ENCODE results near the gene PGAP1.

The PGAP1 gene

DNA sequence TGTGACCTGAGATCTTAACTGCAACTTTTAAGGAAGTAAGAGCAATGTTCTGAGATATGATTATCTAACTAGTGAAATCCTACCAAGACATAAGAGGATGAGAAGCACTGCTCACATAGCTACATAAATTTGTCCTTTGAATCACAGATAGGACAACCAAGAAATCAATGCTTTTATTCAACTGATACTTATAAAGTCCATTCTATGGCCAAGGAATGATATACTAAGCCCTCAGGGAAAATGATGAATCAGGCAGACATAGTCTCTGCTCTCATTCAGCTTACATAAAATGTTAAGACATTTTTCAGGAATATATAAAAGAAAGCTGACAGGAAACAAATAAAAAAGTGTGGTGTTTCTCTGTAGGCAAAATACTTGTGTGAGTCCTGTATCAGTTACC lies 39.1 kb downstream of the PGAP1 start:
- DNase-seq (ENCODE audit: low read depth in 2 of 2): no peak

DNA sequence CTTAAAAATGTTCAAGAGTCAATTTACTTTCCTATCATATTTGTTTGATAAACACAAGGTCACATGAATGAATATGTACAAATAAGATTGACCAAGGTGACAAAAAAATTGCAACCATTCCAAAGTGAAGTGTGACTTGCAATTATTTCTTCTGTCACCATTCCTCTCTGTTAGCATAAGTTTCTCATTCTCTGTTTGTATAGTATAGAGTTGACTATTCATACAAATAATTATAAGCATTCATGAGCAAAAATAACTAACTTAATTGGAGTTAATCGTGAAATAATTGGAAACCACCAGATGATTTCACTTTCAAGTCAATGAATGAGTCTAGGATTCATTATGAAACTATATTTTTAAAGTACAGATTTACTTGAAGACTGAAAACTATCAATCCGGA lies 42.1 kb downstream of the PGAP1 start:
- DNase-seq (ENCODE audit: low read depth in 2 of 2): no peak

DNA sequence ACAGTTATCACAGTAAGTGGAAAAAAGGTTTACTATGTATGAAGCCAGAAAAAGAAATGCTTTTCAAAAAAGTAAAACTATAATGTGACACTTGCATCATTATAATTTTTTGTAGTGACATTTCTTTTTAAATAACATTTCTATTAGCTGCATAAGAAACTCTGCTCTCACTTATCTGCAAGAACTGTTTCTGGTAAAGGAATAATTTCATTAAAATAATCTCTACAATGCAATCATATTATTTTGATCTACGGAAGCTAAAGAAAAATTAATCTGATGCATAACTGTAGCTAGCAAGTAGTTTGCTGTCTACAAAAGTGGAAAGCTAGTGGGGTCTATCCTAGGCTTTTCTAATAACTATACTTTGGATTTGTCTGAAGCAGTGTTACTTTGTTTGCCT lies 50.1 kb downstream of the PGAP1 start:
- DNase-seq (ENCODE audit: low read depth in 2 of 2): no peak

DNA sequence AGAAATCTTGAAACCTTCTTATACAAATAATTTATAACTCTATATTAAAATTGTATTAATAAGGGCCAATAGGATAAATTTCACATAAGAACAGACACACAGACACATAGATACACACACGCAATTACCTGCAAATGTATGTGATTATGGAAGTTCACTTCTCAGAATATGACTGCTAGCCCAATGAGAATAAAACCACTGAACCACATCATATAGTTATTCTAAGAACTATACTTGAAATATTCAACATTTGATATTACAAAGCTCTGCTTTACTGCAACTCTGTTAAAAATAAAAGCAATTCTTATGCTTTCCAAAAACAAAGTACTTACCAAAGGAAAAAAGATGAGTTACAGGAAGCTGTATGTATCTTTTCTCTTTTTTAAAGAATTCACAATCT lies 51.1 kb downstream of the PGAP1 start:
- DNase-seq (ENCODE audit: low read depth in 2 of 2): no peak

DNA sequence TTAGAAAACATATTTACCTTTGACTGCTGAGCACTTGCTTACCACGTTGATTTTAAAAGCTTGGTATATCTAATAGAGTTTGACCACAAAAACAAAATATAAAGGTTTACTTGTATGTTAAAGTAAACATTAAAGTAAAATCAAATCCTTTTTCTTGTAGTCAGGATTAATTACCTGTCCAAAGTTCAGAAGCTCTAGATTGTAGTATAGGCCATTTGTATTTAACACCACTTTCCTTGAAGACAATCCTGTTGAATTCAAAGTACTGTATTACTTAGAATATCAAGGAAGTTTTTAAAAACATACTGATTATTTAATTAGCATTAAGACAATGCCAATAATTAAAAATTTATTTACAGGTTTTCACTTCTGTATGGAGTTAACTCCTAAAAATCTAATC lies 53.0 kb downstream of the PGAP1 start:
- no peak for DNase-seq (ENCODE audit: low read depth in 2 of 2)

DNA sequence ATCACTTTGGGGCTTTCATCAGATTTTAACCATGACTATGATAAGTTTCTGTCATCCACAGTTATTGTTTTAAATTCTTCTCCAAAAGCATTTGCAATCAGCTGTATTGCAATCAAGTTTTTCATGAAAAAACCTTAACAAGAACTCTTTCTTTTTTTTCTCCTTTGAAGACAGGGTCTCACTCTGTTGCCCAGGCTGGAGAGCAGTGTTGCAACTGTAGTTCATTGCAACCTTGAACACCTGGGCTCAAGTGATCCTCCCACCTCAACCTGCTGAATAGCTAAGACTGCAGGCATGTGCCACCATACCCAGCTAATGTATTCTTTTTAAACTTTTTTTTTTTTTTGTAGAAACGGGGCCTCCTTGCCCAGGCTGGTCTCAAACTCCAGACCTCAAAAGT lies 71.9 kb downstream of the PGAP1 start:
- DNase-seq (ENCODE audit: low read depth in 2 of 2): no peak

DNA sequence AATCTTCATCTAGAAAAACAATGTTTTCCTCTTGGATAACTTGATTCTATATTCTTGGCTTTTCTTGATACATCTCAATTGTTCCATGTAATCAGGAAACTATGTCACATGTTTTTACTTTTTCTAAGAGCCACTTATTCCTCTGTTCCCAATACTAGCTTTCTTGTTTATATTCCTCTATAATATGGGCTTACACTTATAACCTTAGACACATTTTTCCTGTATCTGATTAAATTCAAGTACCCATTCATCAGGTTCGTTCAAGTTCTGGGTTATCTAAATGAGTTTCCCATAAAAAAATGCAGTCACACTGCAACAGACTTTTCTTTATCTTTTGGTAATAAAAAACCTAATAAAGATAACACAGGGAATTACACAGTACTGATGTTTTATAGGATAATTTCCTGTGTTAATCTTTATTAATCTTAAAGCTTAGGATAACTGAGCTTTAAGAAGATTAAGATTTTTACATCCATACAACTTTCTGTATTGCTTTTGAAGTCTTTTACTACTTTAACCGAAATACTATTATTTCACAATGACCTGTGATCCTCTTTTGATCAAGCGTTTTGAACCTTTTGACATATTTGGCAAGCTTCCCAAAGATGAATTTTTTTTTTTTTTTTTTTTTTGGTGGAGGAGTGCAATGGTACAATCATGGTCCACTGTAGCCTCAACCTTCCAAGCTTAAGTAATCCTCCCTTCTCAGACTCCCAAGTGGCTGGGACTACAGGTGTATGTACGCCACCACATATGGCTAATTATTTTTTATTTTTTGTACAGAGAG lies 73.0 kb downstream of the PGAP1 start:
- no peak for DNase-seq (ENCODE audit: low read depth in 2 of 2)

DNA sequence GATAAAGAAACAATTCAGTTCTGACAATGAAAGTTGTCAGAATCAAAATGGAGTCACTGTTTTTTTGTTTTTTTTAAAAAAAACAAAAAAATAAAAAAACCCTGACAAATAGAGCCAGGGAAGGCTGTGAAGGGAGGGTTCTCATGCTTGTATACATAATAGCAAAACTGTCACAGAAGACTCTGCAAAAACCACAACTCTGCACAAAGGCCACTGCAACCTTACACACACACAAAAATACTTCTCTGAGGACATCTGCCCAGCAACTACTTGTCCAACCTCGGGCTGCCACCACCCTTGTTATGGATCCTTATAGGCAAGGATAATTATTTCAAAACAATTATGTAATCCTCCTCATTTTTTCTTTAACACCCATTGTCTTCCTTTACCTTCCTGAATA lies 75.4 kb downstream of the PGAP1 start:
- no peak for DNase-seq (ENCODE audit: low read depth in 2 of 2)

DNA sequence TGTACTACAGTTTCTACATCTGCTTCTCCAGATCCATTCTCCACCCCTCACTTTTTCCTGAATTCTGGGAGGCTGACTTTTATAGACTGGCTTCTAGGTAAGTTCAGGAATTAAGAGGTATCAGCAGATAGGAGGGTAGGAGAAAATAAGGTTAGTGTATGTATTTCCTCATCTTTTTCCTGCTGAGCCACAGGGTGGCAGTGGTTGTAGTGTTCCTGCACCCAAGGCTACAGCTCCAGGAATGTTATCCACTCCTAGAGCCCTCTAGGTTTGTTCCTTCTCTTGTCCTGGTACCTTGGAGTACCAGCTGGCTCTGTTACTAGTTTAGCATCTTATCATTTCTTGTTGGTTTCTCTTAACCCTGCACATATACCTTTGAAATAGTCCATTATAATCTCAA lies 76.6 kb downstream of the PGAP1 start:
- DNase-seq (ENCODE audit: low read depth in 2 of 2): no peak

DNA sequence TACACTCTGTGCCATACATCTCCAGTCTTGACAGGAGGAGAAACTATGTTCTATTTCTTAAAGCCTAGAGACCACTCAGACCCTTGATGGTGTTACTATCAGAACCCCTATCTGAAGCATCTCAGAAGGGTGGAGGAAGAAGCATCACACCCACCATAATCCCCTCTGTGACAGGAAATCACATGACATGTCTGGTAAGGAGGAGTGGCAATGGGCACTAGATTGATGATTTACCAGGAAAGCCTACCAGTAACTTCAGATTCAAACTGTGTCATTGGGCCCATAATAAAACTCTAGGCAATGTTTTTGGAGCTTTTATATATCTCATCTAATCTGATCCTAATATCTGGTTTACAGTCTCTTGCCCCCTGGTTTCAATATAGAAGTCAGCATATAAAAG lies 80.2 kb downstream of the PGAP1 start:
- no peak for DNase-seq (ENCODE audit: low read depth in 2 of 2)

DNA sequence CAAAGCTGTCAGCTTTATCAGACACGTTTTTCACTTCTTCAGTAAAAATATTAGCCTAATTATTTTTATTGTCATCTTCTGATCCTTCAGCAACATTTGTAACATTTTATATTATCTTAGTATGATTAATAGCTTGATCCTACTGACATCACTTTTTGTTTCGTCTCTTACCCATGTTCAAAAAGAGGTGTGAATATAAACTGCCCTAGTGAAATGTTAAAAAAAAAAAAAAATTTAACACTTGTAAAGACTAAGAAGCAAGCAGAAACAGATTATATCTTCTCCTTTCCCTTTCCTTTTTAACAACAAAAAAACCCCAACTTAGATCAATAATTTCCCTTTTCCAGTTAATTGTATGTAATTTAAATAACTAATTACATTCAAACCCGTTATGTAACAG lies 81.1 kb downstream of the PGAP1 start:
- DNase-seq (ENCODE audit: low read depth in 2 of 2): no peak

DNA sequence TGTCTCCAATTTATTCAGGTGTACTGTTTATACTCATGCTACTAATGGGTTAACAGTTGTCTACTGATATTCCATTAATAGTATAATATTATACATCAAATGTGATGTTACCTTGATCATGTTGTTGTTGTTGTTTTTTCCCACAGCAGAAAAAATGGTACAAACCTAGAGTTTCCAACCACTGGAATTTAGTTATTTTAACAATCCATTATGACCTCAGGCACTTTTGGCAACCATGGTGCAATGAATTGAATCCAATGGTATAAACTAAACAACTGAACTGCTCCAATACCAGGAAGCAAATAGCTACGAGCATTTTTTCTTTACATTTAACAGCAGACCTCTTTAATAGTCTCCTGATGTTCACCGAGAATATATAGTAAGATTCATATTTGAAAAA lies 86.3 kb downstream of the PGAP1 start:
- no peak for DNase-seq (ENCODE audit: low read depth in 2 of 2)

DNA sequence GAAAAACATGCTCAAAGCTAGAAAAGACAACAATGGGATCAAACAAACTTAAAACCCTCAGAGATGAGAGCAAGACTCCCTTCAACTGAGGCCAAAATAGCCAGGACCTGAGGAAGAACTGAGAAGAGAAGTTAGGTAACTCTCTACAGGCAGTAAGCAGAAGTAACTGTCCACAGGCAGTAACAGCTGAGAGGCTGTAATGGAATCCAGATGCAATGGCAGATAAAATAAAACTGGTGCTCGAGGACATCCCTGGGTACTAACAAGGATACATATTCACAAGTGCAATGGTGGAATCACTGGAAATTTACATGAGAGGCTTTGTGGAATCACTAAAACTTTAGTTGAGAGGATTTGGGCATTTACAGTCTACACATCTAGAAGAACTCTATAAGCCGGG lies 86.9 kb downstream of the PGAP1 start:
- DNase-seq (ENCODE audit: low read depth in 2 of 2): no peak

DNA sequence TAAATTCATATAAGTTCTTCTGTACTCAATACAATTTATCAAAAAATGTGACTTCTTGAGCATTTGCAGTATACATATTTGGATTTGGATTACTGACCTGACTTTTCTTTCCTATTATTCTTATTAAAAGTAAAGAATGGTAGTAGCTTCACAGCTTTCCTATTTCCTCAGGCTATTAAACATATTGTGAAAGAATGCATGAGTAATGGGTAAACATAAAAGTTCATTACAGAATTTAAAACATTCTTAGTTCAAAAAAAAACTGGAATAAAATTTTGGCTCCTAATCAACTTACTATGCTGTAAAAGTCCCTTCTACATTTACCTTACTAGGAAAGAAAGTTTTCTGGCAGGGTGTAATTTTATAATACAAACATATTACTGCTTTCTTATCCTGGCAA lies 90.1 kb downstream of the PGAP1 start:
- no peak for DNase-seq (ENCODE audit: low read depth in 2 of 2)

DNA sequence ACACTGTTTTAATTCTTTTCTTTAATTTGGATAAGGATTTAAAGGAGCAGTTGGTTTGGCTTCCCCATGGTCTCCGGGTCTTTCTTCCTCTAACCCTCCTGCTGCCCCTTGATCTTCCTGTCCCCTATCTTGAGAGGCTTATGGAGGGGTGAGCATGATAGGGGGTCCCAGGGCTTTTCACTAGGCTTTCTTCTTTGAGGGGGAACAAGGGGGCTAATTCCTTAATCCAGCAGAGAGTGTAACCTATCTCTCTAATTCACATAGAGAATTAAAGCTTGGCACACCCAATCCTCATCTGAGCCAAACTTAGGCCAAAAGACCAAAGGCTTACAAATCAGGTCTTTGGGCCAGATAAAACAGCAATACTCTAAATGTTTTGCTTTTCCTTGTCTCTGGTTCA lies 95.8 kb downstream of the PGAP1 start:
- DNase-seq (ENCODE audit: low read depth in 2 of 2): no peak

DNA sequence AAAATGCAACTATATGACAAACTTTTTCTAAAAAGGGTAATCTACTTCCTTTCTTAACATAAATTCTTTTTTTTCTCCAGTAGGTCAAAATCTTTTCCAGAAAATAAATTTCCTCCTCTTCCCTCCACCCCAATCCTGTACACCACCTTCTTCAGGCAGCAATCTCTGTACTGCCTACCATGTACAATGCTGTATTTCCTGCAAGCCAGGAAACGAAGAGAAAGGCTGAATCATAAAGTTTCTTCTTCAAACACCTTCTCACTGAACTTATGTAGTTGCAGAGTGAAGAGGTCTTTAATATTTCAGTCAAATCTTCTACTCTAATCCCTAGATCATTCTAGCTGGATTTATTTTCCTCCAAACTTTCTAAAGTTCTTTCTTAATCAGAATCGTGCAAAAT lies 99.2 kb downstream of the PGAP1 start:
- no peak for DNase-seq (ENCODE audit: low read depth in 2 of 2)

DNA sequence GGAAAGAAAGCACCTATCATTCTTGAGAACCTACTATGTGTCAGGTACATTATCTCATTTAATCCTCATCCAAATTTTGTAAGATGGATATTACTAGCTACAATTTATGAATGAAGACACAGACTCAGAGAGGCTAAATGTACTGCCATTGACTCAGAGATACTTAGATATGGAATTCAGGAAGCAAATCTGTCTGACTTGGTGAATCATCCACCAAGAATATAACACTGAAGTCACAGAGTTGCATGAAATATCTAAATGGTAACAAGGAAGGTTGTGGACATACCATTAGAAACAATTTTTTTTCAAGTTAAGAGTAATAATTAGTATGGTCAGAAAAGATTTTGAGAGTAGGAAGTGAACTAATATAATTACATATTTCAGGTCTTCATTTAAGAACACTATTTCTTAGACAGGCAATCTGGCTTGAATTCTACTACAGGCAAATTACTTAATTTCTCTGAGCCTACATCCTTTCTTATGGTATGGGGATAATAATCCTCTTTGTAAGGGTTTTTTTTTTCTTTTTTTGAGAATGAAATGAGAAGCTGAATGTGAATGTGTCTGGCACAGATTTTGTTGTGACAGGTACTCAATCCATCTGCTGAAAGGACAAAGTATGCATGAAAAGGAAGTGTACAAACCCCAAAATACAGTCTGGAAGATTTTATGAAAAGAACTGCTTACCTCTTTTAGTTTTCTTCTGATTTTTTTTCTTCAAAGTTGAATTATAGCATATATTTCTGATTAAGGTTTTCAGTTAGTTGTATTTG lies 102.6 kb downstream of the PGAP1 start:
- DNase-seq (ENCODE audit: low read depth in 2 of 2): no peak

DNA sequence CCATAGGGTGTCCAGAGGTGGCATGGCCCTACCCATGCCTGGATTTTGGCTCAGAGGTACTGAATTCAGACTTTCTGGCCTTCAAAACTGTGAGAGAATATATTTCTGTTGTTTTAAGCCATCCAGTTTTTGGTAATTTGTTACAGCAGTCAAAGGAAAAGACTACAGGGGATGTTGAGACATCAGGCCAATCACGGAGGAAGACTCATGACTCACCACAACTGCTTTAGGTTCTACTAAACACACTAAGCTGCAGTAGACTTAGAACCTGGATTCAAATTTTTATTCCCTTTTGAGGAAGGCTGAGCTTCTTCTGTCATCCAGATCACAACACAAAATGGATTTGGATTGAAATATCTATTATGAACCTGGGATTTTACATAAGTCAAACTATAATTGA lies 105.3 kb downstream of the PGAP1 start:
- no peak for DNase-seq (ENCODE audit: low read depth in 2 of 2)

DNA sequence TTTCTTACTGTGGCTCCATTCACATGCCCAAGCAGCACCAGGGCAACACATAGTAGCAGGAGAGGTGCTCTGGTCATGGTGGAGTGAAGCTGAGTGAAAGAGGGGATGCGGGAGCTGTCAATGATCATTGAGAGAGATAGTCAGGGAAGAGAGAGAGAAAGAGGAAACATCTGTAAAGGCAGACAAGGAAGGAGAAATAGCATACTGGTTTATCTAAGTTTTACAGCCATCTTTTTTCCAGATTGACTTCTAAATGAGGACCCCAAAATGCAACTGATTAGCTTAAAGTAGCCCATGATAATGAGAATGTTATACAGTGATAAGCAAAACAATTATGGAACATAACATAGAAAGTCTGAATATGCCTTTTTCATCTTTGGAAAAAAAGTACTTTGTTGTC lies 117.2 kb downstream of the PGAP1 start, which contains the start of gene C2orf66:
Gene C2orf66, minus strand, starts transcription at position 96 of the 400 bp plus-strand sequence. Its CDS starts 19 bp downstream, at position 77.
- no peak for DNase-seq (ENCODE audit: low read depth in 2 of 2)

DNA sequence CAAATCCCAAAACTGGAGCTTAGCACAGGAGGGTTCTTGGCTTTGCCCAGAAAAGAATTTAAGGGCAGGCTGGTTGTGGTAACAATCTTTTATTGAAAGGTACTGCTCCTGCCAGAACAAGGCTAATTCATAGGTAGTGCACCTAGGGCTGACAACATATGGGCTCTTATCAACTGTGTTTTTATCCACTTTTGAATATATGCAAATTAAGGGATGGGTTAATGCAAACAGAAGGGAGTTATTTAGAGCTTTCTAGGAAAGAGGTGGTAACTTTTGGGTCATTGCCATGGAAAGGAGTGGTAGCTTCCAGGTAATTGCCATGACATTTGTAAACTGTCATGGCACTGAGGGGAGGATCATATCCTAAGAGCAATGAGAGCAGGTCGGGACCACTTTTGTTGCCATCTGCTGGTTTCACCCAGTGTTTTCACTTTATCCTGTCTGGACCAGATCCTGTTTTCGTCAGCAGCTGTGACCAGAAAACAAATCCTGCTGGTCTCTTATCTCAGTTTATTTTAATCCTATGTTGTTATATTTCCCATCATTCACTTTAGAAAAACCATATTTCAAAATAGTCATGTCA lies 118.3 kb downstream of the PGAP1 start:
- no peak for DNase-seq (ENCODE audit: low read depth in 2 of 2)

DNA sequence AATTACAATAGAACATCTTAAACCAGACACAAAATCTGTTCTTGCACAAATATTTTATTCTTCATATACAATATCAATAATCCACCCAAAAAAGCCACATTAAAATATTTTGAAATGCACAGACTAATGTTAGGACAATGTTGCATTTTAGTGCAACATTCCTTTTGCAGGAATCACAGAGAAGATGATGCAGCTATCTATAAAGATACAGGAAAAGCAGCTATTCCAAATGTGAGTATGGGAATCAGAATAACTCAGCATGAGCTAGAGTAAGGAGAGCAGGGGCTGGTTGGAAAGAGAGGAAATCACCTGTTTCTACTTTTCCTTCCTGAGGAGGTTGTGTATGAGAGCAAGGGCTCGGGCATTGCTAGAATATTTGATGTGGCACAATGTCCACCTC lies 122.1 kb downstream of the PGAP1 start:
- DNase-seq (ENCODE audit: low read depth in 2 of 2): no peak

DNA sequence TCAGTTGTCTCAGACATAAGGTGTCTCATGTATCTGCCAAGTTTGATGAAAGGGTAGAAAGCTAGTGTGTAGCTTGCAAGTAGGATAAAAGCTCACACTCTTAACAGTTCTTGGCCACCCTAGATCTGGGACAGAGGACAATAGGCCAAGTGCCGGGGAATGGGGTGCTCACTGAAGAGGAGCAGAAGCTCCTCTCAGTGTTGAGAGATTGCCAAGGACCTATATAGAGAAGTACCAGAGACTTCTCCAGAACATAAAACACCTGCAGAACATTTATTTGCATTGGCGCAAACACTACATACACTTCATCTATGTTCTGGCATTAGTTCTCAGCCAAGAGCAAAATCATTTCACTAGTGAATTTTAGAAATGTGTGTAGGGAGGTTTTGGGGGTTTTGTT lies 124.1 kb downstream of the PGAP1 start:
- no peak for DNase-seq (ENCODE audit: low read depth in 2 of 2)

DNA sequence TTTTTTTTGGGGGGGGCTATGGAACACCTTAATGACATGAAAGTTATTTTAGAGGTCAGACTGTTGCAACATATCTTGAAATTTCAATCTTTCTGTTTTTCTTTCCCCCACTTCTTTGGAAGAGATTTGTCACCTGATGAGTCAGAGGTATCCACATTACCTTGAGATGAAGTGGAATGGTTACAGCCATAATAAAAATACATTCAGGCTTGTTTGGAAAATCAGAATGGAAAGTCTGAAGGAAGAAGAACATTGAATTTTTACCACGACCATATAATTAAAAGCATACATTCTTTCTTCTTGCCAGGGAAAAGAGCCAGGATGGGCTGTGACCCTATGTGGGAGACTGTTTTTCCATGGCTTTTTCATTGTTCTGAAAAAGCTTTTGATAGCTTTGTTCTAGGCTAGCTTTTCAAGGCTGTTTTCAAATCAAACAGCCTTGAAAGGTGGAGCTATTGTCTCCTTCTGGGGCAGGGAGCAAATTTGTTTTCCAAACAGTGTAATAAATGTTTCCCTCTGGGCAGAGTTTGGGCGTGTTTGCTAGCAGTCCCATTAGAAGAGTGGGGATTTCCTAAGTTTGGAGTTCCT lies 124.7 kb downstream of the PGAP1 start:
- DNase-seq (ENCODE audit: low read depth in 2 of 2): no peak
